Measurements from ENCODE around the gene NDUFS7. TPM values are rescaled to one million over a fixed set of nuclear protein-coding genes. Genes with fewer than 3 reads are reported as not detected.

NDUFS7 gene
- total and polyA plus RNA-seq, 9 of the 15 experiments (the other 6 are each of a cell fraction or from before 2014, with no cell fraction given) = 6.0 to 271 (median 60.6) TPM

DNA sequence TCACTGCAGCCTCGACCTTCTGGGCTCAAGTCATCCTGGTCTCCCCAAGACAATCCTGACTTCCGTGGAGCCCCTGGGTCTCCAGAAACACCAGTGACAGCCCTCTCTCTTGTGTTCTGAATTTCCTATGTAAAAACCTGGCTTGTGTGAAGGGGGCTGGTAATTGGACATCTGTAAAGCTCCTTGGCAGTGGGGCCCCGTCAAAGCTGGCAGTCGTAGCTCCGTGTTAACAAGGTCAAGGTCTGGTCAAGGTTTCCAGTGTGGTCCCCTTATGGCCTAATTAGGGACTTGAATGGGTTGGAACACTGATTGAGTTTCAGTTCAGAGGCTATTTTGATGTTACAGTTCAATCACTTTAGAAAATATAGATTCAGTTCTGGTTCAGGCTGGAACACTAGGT, 32.8 kb upstream of the NDUFS7 start:
- Histone ChIP-seq H3K27me3 (ENCODE audit: control insufficient read depth in 2 of 2, insufficient read depth in 2 of 2, low read length in 2 of 2) (no peaks in the 10 kb centered on the region), H3K4me3 (no peak overlapping the region), H3K9me1 (ENCODE audit: control insufficient read depth, insufficient read depth, low read length) (no peaks in the 10 kb centered on the region), H3K4me1 (replicated peaks in 1 of 2; ENCODE audit: control insufficient read depth in 2 of 2, insufficient read depth in 2 of 2, low read length in 2 of 2) (peaks cover 4 to 20% of the 10 kb centered on the region in 2 experiments; a peak in 4 of 5 replicates), H3K4me2 (ENCODE audit: insufficient read depth, low read length) (no peak overlapping the region), H3K9ac (ENCODE audit: insufficient read depth in 1 of 2, low read depth in 2 of 2, low read length in 2 of 2) (peak overlapping the region in 1 of 2 experiments; percentile 55; a peak in 1 of 4 replicates), H3K9me3 (replicated peaks; ENCODE audit: control insufficient read depth, insufficient read depth, low read depth, low read length) (no peaks in the 10 kb centered on the region), H2AFZ (ENCODE audit: low read depth, low read length) (no peak overlapping the region), H3K27ac (ENCODE audit: extremely low read depth, low read depth, low read length) (no peak overlapping the region), H3K36me3 (ENCODE audit: control insufficient read depth, insufficient read depth, low read length) (no peaks in the 10 kb centered on the region), H4K20me1 (replicated peaks; ENCODE audit: control insufficient read depth, insufficient read depth, low read length) (0 out of 2 replicates have a peak, but pooled peaks cover under 1% of the 10 kb centered on the region), H3K79me2 (ENCODE audit: control insufficient read depth, insufficient read depth, low read length) (peaks cover 10% of the 10 kb centered on the region)
- in situ Hi-C loops (cut with MboI) = no loop called here
- ChIA-PET CTCF (ENCODE audit: low intra/inter-chr PET ratio) (no interaction called here), POLR2A (no interaction called here)
- no peak for DNase-seq (ENCODE audit: extremely low read depth in 1 of 4, low spot score in 3 of 4)
- no peak for TF ChIP-seq SMC3 (conservative IDR thresholded peaks at IDR 0.05; ENCODE audit: insufficient read depth, low read depth, low read length)
- no peak for TF ChIP-seq STAG1 (CRISPR knock-in tag; IDR thresholded peaks at IDR 0.05; ENCODE audit: borderline replicate concordance)
- no peak for TF ChIP-seq TRIM24 (IDR thresholded peaks at IDR 0.05)
- TF ChIP-seq, protein P1, sequence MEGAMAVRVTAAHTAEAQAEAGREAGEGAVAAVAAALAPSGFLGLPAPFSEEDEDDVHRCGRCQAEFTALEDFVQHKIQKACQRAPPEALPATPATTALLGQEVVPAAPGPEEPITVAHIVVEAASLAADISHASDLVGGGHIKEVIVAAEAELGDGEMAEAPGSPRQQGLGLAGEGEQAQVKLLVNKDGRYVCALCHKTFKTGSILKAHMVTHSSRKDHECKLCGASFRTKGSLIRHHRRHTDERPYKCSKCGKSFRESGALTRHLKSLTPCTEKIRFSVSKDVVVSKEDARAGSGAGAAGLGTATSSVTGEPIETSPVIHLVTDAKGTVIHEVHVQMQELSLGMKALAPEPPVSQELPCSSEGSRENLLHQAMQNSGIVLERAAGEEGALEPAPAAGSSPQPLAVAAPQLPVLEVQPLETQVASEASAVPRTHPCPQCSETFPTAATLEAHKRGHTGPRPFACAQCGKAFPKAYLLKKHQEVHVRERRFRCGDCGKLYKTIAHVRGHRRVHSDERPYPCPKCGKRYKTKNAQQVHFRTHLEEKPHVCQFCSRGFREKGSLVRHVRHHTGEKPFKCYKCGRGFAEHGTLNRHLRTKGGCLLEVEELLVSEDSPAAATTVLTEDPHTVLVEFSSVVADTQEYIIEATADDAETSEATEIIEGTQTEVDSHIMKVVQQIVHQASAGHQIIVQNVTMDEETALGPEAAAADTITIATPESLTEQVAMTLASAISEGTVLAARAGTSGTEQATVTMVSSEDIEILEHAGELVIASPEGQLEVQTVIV (CRISPR knock-in tag; IDR thresholded peaks at IDR 0.05; ENCODE audit: borderline replicate concordance) = no peak
- no peak for TF ChIP-seq ZNF165 (CRISPR knock-in tag; IDR thresholded peaks at IDR 0.05; ENCODE audit: borderline replicate concordance)
- TF ChIP-seq ADNP (tag; IDR thresholded peaks at IDR 0.05) = no peak
- TF ChIP-seq CBFB (CRISPR knock-in tag; IDR thresholded peaks at IDR 0.05) = no peak
- no peak for TF ChIP-seq HDAC6 (IDR thresholded peaks at IDR 0.05; ENCODE audit: low read depth, low read length)
- TF ChIP-seq NR1H2 (CRISPR knock-in tag; IDR thresholded peaks at IDR 0.05) = no peak
- TF ChIP-seq ZC3H8 (IDR thresholded peaks at IDR 0.05) = no peak
- TF ChIP-seq ARID1B (IDR thresholded peaks at IDR 0.05) = no peak
- no peak for TF ChIP-seq MEF2D (tag; conservative IDR thresholded peaks at IDR 0.05; ENCODE audit: low read depth)
- no peak for FAIRE-seq
- intact Hi-C loops (cut with micrococcal nuclease) = no loop called here
- ATAC-seq = no peak
- BruUV-seq (replicated peaks) = no TSS peak
- WGBS (ENCODE audit: insufficient coverage, low coverage, missing lambda C conversion rate) = 39% methylated on average over 5 of the region's 5 CpGs
